HEK293 (cell line): ENCODE results near the gene PFN3.

Experiments
- CTCF ChIA-PET: fragments of 350-600 bp; formaldehyde crosslinking; extraction: SDS; loops from one replicate; lab custom pipeline; 2021; ENCODE audit warnings: antibody characterized with exemption; lab: Yijun Ruan, JAX
- POLR2A ChIA-PET: fragments of 300-600 bp; formaldehyde crosslinking; extraction: SDS; loops from one replicate; lab custom pipeline; 2020; ENCODE audit warnings: antibody characterized with exemption, inconsistent platforms; lab: Yijun Ruan, JAX
- H3K27ac ChIP-seq: fragments of 200-500 bp; sonication (Bioruptor generic); 2 replicates; pipeline ENCODE4 v1.5.1; 2014; ENCODE audit warnings: low read depth, low read length, control low read depth, inconsistent platforms; ENCODE audit errors: extremely low read depth
- H3K36me3 ChIP-seq, 2 experiments: fragments of 200-500 bp in 1 of 2; sonication (Bioruptor generic) in 1 of 2; 1 replicate in 1 of 2; 2 replicates in 1 of 2; pipeline ENCODE4 v1.5.1; 2014 to 2017; ENCODE audit warnings: inconsistent platforms in 2 of 2, low read length in 2 of 2; ENCODE audit not compliant: control insufficient read depth in 2 of 2, insufficient read depth in 1 of 2
- H3K4me1 ChIP-seq: fragments of 200-500 bp; sonication (Bioruptor generic); 2 replicates; pipeline ENCODE4 v1.5.1; 2014; ENCODE audit warnings: mild to moderate bottlenecking, low read length, inconsistent platforms; ENCODE audit not compliant: control insufficient read depth, insufficient read depth
- H3K4me3 ChIP-seq: 2 replicates; pipeline ENCODE4 v1.5.1; 2011; ENCODE audit warnings: low read depth, mild to moderate bottlenecking, control low read depth, low read length, moderate library complexity
- H3K9me3 ChIP-seq: fragments of 200-500 bp; sonication (Bioruptor generic); 2 replicates; pipeline ENCODE4 v1.5.1; 2014; ENCODE audit warnings: low read depth, low read length, inconsistent platforms; ENCODE audit not compliant: control insufficient read depth, insufficient read depth
- GLI4 ChIP-seq: fragments of 450-650 bp; formaldehyde crosslinking; IDR thresholded peaks from 2 replicates; pipeline ENCODE4 v1.5.1; 2016; ENCODE audit warnings: missing biosample characterization, missing genetic modification characterization
- GLIS1 ChIP-seq: fragments of 450-650 bp; formaldehyde crosslinking; IDR thresholded peaks from 2 replicates; pipeline ENCODE4 v1.5.1; 2016; ENCODE audit warnings: missing biosample characterization, missing genetic modification characterization
- HOXC10 ChIP-seq: sonication (generic); formaldehyde crosslinking; IDR thresholded peaks from 2 replicates; pipeline ENCODE4 v1.8.1; 2023; ENCODE audit warnings: mild to moderate bottlenecking, missing genetic modification reagents
- KLF1 ChIP-seq: fragments of 450-650 bp; formaldehyde crosslinking; IDR thresholded peaks from 2 replicates; pipeline ENCODE4 v1.5.1; 2016; ENCODE audit warnings: missing biosample characterization, missing genetic modification characterization
- PRDM10 ChIP-seq: fragments of 450-650 bp; formaldehyde crosslinking; IDR thresholded peaks from 2 replicates; pipeline ENCODE4 v1.5.1; 2016; ENCODE audit warnings: missing biosample characterization, missing genetic modification characterization
- TCF7L2 ChIP-seq: IDR thresholded peaks from 2 replicates; pipeline ENCODE4 v1.6.1; 2011; ENCODE audit warnings: low read depth, mild to moderate bottlenecking, inconsistent platforms, low read length, moderate library complexity, borderline replicate concordance
- ZBTB7A ChIP-seq: fragments of 450-650 bp; formaldehyde crosslinking; IDR thresholded peaks from 2 replicates; pipeline ENCODE4 v1.5.1; 2016; ENCODE audit warnings: low read depth, missing biosample characterization, missing genetic modification characterization
- ZFHX2 ChIP-seq: fragments of 450-650 bp; formaldehyde crosslinking; conservative IDR thresholded peaks from 2 replicates; pipeline ENCODE4 v1.5.1; 2016; ENCODE audit warnings: missing biosample characterization, missing genetic modification characterization
- ZFP3 ChIP-seq: fragments of 450-650 bp; formaldehyde crosslinking; IDR thresholded peaks from 2 replicates; pipeline ENCODE4 v1.5.1; 2016; ENCODE audit warnings: low read depth, missing biosample characterization, missing genetic modification characterization
- ZNF114 ChIP-seq: fragments of 450-650 bp; formaldehyde crosslinking; IDR thresholded peaks from 2 replicates; pipeline ENCODE4 v1.5.0; 2017; ENCODE audit warnings: missing biosample characterization, missing genetic modification characterization
- ZNF132 ChIP-seq: fragments of 450-650 bp; formaldehyde crosslinking; IDR thresholded peaks from 2 replicates; pipeline ENCODE4 v1.5.1; 2017; ENCODE audit warnings: missing biosample characterization, missing genetic modification characterization, borderline replicate concordance
- ZNF214 ChIP-seq: fragments of 450-650 bp; formaldehyde crosslinking; IDR thresholded peaks from 2 replicates; pipeline ENCODE4 v1.5.1; 2017; ENCODE audit warnings: missing biosample characterization, mild to moderate bottlenecking, missing genetic modification characterization, borderline replicate concordance
- ZNF280D ChIP-seq: fragments of 450-650 bp; formaldehyde crosslinking; IDR thresholded peaks from 2 replicates; pipeline ENCODE4 v1.5.1; 2016; ENCODE audit warnings: missing biosample characterization, missing genetic modification characterization
- ZNF335 ChIP-seq: fragments of 450-650 bp; formaldehyde crosslinking; conservative IDR thresholded peaks from 2 replicates; pipeline ENCODE4 v1.5.1; 2016; ENCODE audit warnings: missing biosample characterization, missing genetic modification characterization
- ZNF433 ChIP-seq: fragments of 450-650 bp; formaldehyde crosslinking; IDR thresholded peaks from 2 replicates; pipeline ENCODE4 v1.5.1; 2016; ENCODE audit warnings: missing biosample characterization, missing genetic modification characterization, low read depth
- ZNF670 ChIP-seq: fragments of 450-650 bp; formaldehyde crosslinking; IDR thresholded peaks from 2 replicates; pipeline ENCODE4 v1.5.1; 2016; ENCODE audit warnings: missing biosample characterization, missing genetic modification characterization, low read depth
- ZNF768 ChIP-seq: fragments of 450-650 bp; formaldehyde crosslinking; IDR thresholded peaks from 2 replicates; pipeline ENCODE4 v1.5.1; 2018; ENCODE audit warnings: missing biosample characterization, mild to moderate bottlenecking, missing genetic modification characterization
- ZSCAN4 ChIP-seq: fragments of 450-650 bp; formaldehyde crosslinking; IDR thresholded peaks from 2 replicates; pipeline ENCODE4 v1.5.1; 2017; ENCODE audit warnings: missing biosample characterization, missing genetic modification characterization

Gene PFN3

DNA sequence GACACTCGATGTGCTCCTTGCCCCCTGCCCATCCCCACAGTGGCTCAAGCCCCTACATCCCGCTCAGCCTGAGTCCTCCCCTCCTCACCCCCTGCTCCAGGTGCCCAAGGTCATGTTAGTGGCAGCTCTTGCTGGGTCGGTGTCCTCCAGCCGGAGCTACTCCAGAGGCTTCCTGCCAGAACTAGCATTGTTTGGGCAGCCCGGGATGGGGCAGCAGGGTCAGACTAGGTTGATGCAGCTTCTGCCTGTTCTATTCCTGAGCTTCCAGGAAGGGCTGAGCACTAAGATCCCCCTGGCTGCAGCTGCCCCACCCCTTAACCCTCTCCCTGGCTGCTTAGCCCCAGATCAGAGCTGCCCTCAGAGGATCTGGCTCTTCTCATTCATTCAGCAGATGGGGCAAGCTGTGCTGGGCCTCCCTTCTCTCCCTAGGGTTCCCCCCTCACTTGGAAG, 42.1 kb downstream of the PFN3 start:
- ChIA-PET CTCF (interaction anchor here (0.8 to 1.4 kb wide), 3 partner anchors 9 to 20 kb away, joined by 3 to 4 read pairs (median 3); no protein-coding TSS in a partner anchor), POLR2A (no interaction called here)
- Histone ChIP-seq H3K4me1 (0 out of 2 replicates have a peak, but pooled peaks cover 2% of the 10 kb centered on the region), H3K36me3 (no peaks in the 10 kb centered on the region), H3K27ac (no peak overlapping the region), H3K9me3 (no peaks in the 10 kb centered on the region), H3K4me3 (no peak overlapping the region)
- TF ChIP-seq ZNF670 (tag by site-specific recombination) = no peak
- TF ChIP-seq PRDM10 (tag by site-specific recombination) = peak; percentile 86

- TF ChIP-seq GLI4 (tag by site-specific recombination) (no peak), ZFHX2 (tag by site-specific recombination) (0 out of 2 replicates have a peak, but pooled peaks have one; percentile 30), ZFP3 (no peak), ZNF335 (tag by site-specific recombination) (0 out of 2 replicates have a peak, but pooled peaks have one; percentile 14), ZNF433 (tag by site-specific recombination) (no peak), GLIS1 (tag by site-specific recombination) (no peak), HOXC10 (CRISPR knock-in tag) (no peak), ZNF114 (tag by site-specific recombination) (no peak), TCF7L2 (no peak), KLF1 (peak; percentile 99), ZNF280D (tag by site-specific recombination) (no peak), ZBTB7A (tag by site-specific recombination) (no peak), ZSCAN4 (tag by site-specific recombination) (peak; percentile 48), ZNF214 (tag by site-specific recombination) (no peak), ZNF132 (tag by site-specific recombination) (no peak), ZNF768 (tag by site-specific recombination) (no peak)
- no peaks in the 10 kb centered on the region for H3K9me3 ChIP-seq
- POLR2A ChIA-PET = no interaction called here
- no peak within 1 kb of the TSS for H3K27ac ChIP-seq
- CTCF ChIA-PET = interaction anchor here (0.5 to 1.4 kb wide), 2 partner anchors 9 kb away, joined by 3 to 4 read pairs; no protein-coding TSS in a partner anchor
- H3K4me3 ChIP-seq = no peak within 1 kb of the TSS
- H3K4me1 ChIP-seq = 0 out of 2 replicates have a peak, but pooled peaks cover under 1% of the 10 kb centered on the region
- no peaks in the 10 kb centered on the region for H3K36me3 ChIP-seq
These were observed 42.8 kb downstream of the PFN3 start, which contains the start of gene RGS14 for GRCh38 chr5:177357459-177358351. Gene RGS14, plus strand, starts transcription at chr5:177357924. Its CDS starts 101 bp downstream, at chr5:177358025.
